Measurements from ENCODE around the gene C17orf113. TPM values are rescaled to one million over a fixed set of nuclear protein-coding genes. Genes with fewer than 3 reads are reported as not detected.
A peak's percentile ranks its signal among the peaks of the same experiment; 100 is the strongest.

C17orf113 gene
- total RNA-seq, 1 experiment from 2014 or later, result 0.74 TPM

DNA sequence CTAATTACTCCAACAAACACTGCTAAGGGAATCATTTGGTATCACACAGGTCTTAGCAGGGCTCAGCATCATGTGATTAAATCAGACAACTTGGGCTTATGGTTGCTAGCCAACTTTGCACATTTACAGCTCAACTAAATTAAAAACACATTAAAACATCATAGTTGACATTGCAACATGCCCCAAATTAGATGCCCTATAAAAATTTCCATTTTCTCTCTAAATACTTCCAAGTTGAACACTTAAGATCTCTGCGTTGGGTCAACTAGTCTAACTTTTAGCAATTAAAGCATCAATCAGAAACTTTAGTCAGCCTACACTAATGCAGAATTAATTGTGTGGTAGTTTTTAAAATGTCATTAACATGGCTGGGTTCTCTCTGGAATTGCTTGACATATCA, 45.2 kb downstream of the C17orf113 start:
- intact Hi-C loops (cut with micrococcal nuclease; ENCODE audit: unreplicated experiment), result no loop called here

DNA sequence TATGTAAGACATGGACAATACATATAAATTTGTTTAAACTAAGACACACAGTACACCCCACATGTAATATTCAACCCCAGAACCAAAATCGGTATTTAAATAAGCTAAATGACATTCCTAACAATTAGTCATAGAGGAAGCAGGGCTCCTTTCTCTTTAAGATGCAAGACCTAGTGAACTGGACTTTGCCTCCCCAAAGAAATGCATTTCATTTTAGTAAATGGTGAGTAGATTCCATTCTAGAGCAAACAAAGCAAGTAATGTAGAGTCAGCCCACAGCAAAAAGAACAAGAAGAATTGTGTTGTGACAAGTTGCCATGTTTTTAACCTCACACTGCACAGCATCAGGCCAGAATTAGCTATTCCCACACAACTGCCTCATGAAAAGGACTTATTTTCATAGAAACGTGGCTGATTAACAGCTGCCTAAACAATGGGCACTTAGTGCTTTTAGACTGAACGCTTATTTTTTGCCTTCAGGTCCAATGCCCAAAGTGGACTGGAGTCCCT, 47.6 kb downstream of the C17orf113 start:
- Histone ChIP-seq H3K4me3 (ENCODE audit: low read depth in 2 of 2, low read length in 2 of 2) (no peak overlapping the region), H3K9me3 (ENCODE audit: control insufficient read depth, insufficient read depth, low read depth, low read length) (no peaks in the 10 kb centered on the region), H3K27ac (ENCODE audit: low read length) (no peak overlapping the region), H3K36me3 (ENCODE audit: control insufficient read depth, insufficient read depth, low read length) (no peaks in the 10 kb centered on the region; the same call in 1 of the 2 replicates), H3K27me3 (ENCODE audit: control insufficient read depth, insufficient read depth, low read length) (no peaks in the 10 kb centered on the region), H3K4me1 (ENCODE audit: control insufficient read depth, insufficient read depth, low read length) (no peaks in the 10 kb centered on the region)
- ATAC-seq (no peak), DNase-seq (ENCODE audit: low read depth, low spot score) (no peak)
- intact Hi-C loops (cut with micrococcal nuclease; ENCODE audit: unreplicated experiment), result no loop called here
- no TSS peak for BruUV-seq (replicated peaks)
- POLR2A ChIA-PET, result interaction anchor here (0.7 kb wide), 1 partner anchor 47 kb away, joined by 3 read pairs; no protein-coding TSS in a partner anchor
- TF ChIP-seq TCF7L2 (IDR thresholded peaks at IDR 0.05; ENCODE audit: low read depth, low read length) (no peak), POLR2AphosphoS5 (IDR thresholded peaks at IDR 0.05; ENCODE audit: low read depth, low read length) (no peak), SIN3A (IDR thresholded peaks at IDR 0.05; ENCODE audit: borderline replicate concordance, insufficient read depth, low read depth, low read length) (no peak)
- TF ChIP-seq, protein P1, sequence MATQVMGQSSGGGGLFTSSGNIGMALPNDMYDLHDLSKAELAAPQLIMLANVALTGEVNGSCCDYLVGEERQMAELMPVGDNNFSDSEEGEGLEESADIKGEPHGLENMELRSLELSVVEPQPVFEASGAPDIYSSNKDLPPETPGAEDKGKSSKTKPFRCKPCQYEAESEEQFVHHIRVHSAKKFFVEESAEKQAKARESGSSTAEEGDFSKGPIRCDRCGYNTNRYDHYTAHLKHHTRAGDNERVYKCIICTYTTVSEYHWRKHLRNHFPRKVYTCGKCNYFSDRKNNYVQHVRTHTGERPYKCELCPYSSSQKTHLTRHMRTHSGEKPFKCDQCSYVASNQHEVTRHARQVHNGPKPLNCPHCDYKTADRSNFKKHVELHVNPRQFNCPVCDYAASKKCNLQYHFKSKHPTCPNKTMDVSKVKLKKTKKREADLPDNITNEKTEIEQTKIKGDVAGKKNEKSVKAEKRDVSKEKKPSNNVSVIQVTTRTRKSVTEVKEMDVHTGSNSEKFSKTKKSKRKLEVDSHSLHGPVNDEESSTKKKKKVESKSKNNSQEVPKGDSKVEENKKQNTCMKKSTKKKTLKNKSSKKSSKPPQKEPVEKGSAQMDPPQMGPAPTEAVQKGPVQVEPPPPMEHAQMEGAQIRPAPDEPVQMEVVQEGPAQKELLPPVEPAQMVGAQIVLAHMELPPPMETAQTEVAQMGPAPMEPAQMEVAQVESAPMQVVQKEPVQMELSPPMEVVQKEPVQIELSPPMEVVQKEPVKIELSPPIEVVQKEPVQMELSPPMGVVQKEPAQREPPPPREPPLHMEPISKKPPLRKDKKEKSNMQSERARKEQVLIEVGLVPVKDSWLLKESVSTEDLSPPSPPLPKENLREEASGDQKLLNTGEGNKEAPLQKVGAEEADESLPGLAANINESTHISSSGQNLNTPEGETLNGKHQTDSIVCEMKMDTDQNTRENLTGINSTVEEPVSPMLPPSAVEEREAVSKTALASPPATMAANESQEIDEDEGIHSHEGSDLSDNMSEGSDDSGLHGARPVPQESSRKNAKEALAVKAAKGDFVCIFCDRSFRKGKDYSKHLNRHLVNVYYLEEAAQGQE (IDR thresholded peaks at IDR 0.05; ENCODE audit: insufficient read depth in 1 of 2, low read depth in 2 of 2, low read length in 1 of 2), result no peak
- TF ChIP-seq, protein P2, sequence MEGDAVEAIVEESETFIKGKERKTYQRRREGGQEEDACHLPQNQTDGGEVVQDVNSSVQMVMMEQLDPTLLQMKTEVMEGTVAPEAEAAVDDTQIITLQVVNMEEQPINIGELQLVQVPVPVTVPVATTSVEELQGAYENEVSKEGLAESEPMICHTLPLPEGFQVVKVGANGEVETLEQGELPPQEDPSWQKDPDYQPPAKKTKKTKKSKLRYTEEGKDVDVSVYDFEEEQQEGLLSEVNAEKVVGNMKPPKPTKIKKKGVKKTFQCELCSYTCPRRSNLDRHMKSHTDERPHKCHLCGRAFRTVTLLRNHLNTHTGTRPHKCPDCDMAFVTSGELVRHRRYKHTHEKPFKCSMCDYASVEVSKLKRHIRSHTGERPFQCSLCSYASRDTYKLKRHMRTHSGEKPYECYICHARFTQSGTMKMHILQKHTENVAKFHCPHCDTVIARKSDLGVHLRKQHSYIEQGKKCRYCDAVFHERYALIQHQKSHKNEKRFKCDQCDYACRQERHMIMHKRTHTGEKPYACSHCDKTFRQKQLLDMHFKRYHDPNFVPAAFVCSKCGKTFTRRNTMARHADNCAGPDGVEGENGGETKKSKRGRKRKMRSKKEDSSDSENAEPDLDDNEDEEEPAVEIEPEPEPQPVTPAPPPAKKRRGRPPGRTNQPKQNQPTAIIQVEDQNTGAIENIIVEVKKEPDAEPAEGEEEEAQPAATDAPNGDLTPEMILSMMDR (IDR thresholded peaks at IDR 0.05), result no peak
- CTCF ChIA-PET, result no interaction called here
- in situ Hi-C loops (cut with HindIII; ENCODE audit: low pct_unique_long_range_greater_than_20kb, low sequenced_read_pairs), result no loop called here

More for the DNA sequence above, 45.2 kb downstream of the C17orf113 start:
- H3K4me3 ChIP-seq (ENCODE audit: low read depth in 2 of 2, low read length in 2 of 2), result no peak overlapping the region
- ChIA-PET POLR2A (no interaction called here), CTCF (no interaction called here)
- H3K27me3 ChIP-seq (ENCODE audit: control insufficient read depth, insufficient read depth, low read length), result no peaks in the 10 kb centered on the region
- no peaks in the 10 kb centered on the region for H3K9me3 ChIP-seq (ENCODE audit: control insufficient read depth, insufficient read depth, low read depth, low read length)
- BruUV-seq (replicated peaks), result TSS peak; percentile 44
- in situ Hi-C loops (cut with HindIII; ENCODE audit: low pct_unique_long_range_greater_than_20kb, low sequenced_read_pairs), result no loop called here
- TF ChIP-seq SIN3A (IDR thresholded peaks at IDR 0.05; ENCODE audit: borderline replicate concordance, insufficient read depth, low read depth, low read length) (no peak), POLR2AphosphoS5 (IDR thresholded peaks at IDR 0.05; ENCODE audit: low read depth, low read length) (no peak), TCF7L2 (IDR thresholded peaks at IDR 0.05; ENCODE audit: low read depth, low read length) (no peak)
- ATAC-seq (no peak), DNase-seq (ENCODE audit: low read depth, low spot score) (no peak)
- no peaks in the 10 kb centered on the region for H3K4me1 ChIP-seq (ENCODE audit: control insufficient read depth, insufficient read depth, low read length)
- H3K27ac ChIP-seq (ENCODE audit: low read length), result no peak overlapping the region
- H3K36me3 ChIP-seq (ENCODE audit: control insufficient read depth, insufficient read depth, low read length), result no peaks in the 10 kb centered on the region; the same call in 1 of the 2 replicates

DNA sequence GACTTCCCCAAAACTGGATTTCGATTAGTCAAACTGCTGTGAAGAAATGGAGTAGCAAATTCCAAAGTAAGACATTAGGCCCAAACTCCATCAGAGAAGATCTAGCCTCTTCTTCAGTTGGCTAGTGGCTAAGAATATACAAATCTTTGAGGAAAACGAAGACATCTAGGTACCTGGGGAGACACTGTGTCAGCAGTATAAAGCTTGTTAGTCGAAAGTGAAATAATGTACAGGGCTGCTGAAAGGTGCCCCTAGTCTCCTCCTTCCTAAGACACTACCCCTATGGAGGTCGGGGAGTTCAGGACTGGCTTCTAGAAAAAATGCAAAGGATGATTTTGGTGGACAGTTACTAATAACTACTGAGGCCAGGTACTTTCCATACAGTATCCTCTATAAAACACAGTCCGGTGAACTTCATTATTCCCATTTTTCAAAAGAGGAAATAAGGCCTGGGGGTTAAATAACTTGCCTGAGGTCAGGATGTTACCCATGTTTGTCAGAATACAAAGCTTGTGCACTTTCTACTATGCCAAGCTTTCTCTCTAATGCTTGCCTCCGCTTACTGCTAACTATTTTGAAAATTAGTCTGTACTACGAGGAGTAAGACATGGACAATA, 48.1 kb downstream of the C17orf113 start:
- no TSS peak for BruUV-seq (replicated peaks)
- no peak overlapping the region for H3K4me3 ChIP-seq (ENCODE audit: low read depth in 2 of 2, low read length in 2 of 2)
- H3K27ac ChIP-seq (ENCODE audit: low read length), result no peak overlapping the region
- H3K4me1 ChIP-seq (ENCODE audit: control insufficient read depth, insufficient read depth, low read length), result no peaks in the 10 kb centered on the region
- TF ChIP-seq SIN3A (IDR thresholded peaks at IDR 0.05; ENCODE audit: borderline replicate concordance, insufficient read depth, low read depth, low read length) (no peak), TCF7L2 (IDR thresholded peaks at IDR 0.05; ENCODE audit: low read depth, low read length) (no peak)
- TF ChIP-seq, protein P2 (IDR thresholded peaks at IDR 0.05), result no peak
- DNase-seq (ENCODE audit: low read depth, low spot score) (no peak), ATAC-seq (no peak)
- in situ Hi-C loops (cut with HindIII; ENCODE audit: low pct_unique_long_range_greater_than_20kb, low sequenced_read_pairs), result no loop called here
- ChIA-PET CTCF (no interaction called here), POLR2A (interaction anchor here (0.6 kb wide), 1 partner anchor 69 kb away, joined by 11 read pairs; no protein-coding TSS in a partner anchor)
- intact Hi-C loops (cut with micrococcal nuclease; ENCODE audit: unreplicated experiment), result no loop called here
- H3K9me3 ChIP-seq (ENCODE audit: control insufficient read depth, insufficient read depth, low read depth, low read length), result no peaks in the 10 kb centered on the region
- no peaks in the 10 kb centered on the region for H3K27me3 ChIP-seq (ENCODE audit: control insufficient read depth, insufficient read depth, low read length)
- H3K36me3 ChIP-seq (ENCODE audit: control insufficient read depth, insufficient read depth, low read length), result no peaks in the 10 kb centered on the region; the same call in 1 of the 2 replicates

Measured in Panc1 (cell line).